C4-2B (cell line): ENCODE results near the gene MAPKAPK2.
"Not testable (repeated sequence)": the region's sequence is repeated elsewhere in the genome, so short reads cannot be mapped to it uniquely, and the experiment has no call there.

Experiments
- CTCF ChIP-seq: fragments of 450-650 bp; conservative IDR thresholded peaks from 2 replicates; pipeline ENCODE4 v1.5.1; 2017; ENCODE audit warnings: mild to moderate bottlenecking
- ZFX ChIP-seq: fragments of 450-650 bp; IDR thresholded peaks from 2 replicates; pipeline ENCODE4 v1.6.1; 2017

GRCh38 chr1:206762741-206763364 lies 78.1 kb downstream of the MAPKAPK2 start:
- TF ChIP-seq CTCF, ZFX: not testable (repeated sequence)
